GM12878 (cell line): ENCODE measurements around the gene LMF2. TPM values are rescaled to one million over a fixed set of nuclear protein-coding genes. Genes with fewer than 3 reads are reported as not detected.

Experiments
- ATAC-seq: fragments of 200-7000 bp; cut with Tn5 transposase; 3 replicates; pipeline ENCODE4 v1.9.1; 2020; ENCODE audit warnings: mild to moderate bottlenecking, moderate library complexity
- BruUV-seq: library from RNA; stranded (reverse); fragments of 400-500 nt; replicated peaks from 2 replicates; lab custom pipeline; 2021; lab: Mats Ljungman, UMichigan
- CTCF ChIA-PET: fragments of 300-600 bp; sonication (Branson Sonifier 250); formaldehyde crosslinking; extraction: SDS; loops from one replicate; lab custom pipeline; 2021; ENCODE audit warnings: inconsistent platforms; lab: Yijun Ruan, JAX
- POLR2A ChIA-PET: fragments of 350-600 bp; formaldehyde crosslinking; extraction: SDS; loops from one replicate; lab custom pipeline; 2021; ENCODE audit warnings: inconsistent platforms; lab: Charles Lee
- RAD21 ChIA-PET: fragments of 300-600 bp; sonication (Branson Sonifier 250); formaldehyde crosslinking; loops from one replicate; lab custom pipeline; 2023; ENCODE audit warnings: antibody characterized with exemption; ENCODE audit not compliant: unreplicated experiment; lab: Charles Lee
- SMC1A ChIA-PET: fragments of 300-600 bp; sonication (Branson Sonifier 250); formaldehyde crosslinking; loops from one replicate; lab custom pipeline; 2023; ENCODE audit not compliant: unreplicated experiment, uncharacterized antibody; lab: Charles Lee
- DNase-seq: peaks from one replicate; pipeline ENCODE4 v3.0.0-alpha.2; 2011; ENCODE audit warnings: low read depth, low spot score
- FAIRE-seq: peaks from 3 replicates; lab custom pipeline; 2011; peaks lifted over from hg19 to GRCh38; lab: Jason Lieb, UNC
- H2AFZ ChIP-seq: 2 replicates; pipeline ENCODE4 v1.6.0; 2011; ENCODE audit warnings: low read depth, low read length, control low read depth; ENCODE audit not compliant: control insufficient read depth
- H3K27ac ChIP-seq: 2 replicates; pipeline ENCODE4 v1.5.1; 2011; ENCODE audit warnings: control low read depth; ENCODE audit not compliant: control insufficient read depth, insufficient read depth
- H3K27me3 ChIP-seq, 2 experiments: replicated peaks in 1 of 2; 2 replicates each; pipeline versions ENCODE4 v1.6.0 to v1.6.1; 2011; ENCODE audit warnings: low read length in 1 of 2; ENCODE audit not compliant: control insufficient read depth in 2 of 2, insufficient read depth in 2 of 2
- H3K36me3 ChIP-seq, 2 experiments: 2 replicates each; pipeline ENCODE4 v1.5.1; 2011; ENCODE audit warnings: low read length in 1 of 2; ENCODE audit not compliant: control insufficient read depth in 2 of 2, insufficient read depth in 2 of 2
- H3K4me1 ChIP-seq: 2 replicates; pipeline ENCODE4 v1.6.1; 2011; ENCODE audit warnings: mild to moderate bottlenecking, low read length, moderate library complexity, mixed read lengths; ENCODE audit not compliant: control insufficient read depth, insufficient read depth
- H3K4me2 ChIP-seq: 2 replicates; pipeline ENCODE4 v1.6.0; 2011; ENCODE audit warnings: control low read depth; ENCODE audit not compliant: control insufficient read depth, insufficient read depth
- H3K4me3 ChIP-seq: fragments of 200-600 bp; sonication (generic); 2 replicates; pipeline ENCODE4 v1.5.1; 2016
- H3K79me2 ChIP-seq: 2 replicates; pipeline ENCODE4 v1.6.0; 2011; ENCODE audit warnings: low read length; ENCODE audit not compliant: control insufficient read depth, insufficient read depth
- H3K9ac ChIP-seq: 2 replicates; pipeline ENCODE4 v1.8.0; 2011; ENCODE audit warnings: low read length, control low read depth, mixed read lengths; ENCODE audit not compliant: control insufficient read depth, insufficient read depth
- H3K9me3 ChIP-seq: replicated peaks from 3 replicates; pipeline ENCODE4 v1.5.1; 2011; ENCODE audit warnings: mild to moderate bottlenecking, low read length; ENCODE audit not compliant: control insufficient read depth, insufficient read depth
- H4K20me1 ChIP-seq: 2 replicates; pipeline ENCODE4 v1.6.0; 2011; ENCODE audit not compliant: control insufficient read depth, insufficient read depth
- EED ChIP-seq: sonication (generic); IDR thresholded peaks from 2 replicates; pipeline ENCODE4 v1.6.1; 2016; ENCODE audit warnings: antibody characterized with exemption, low read depth
- MEF2A ChIP-seq: IDR thresholded peaks from 2 replicates; pipeline ENCODE4 v1.6.1; 2011; ENCODE audit warnings: low read depth, mild to moderate bottlenecking, low read length, moderate library complexity; ENCODE audit not compliant: insufficient read depth
- MXI1 ChIP-seq: fragments of 150-350 bp; IDR thresholded peaks from 2 replicates; pipeline ENCODE4 v1.6.1; 2011; ENCODE audit warnings: low read depth, mild to moderate bottlenecking, inconsistent platforms, low read length, improper control_type of control experiment
- POLR2A ChIP-seq: IDR thresholded peaks from 2 replicates; pipeline ENCODE4 v1.6.1; 2011; ENCODE audit warnings: low read depth, mild to moderate bottlenecking, low read length
- WGBS: methylation state at CpG from one replicate; pipeline ENCODE4 v1.1.6; 2016; ENCODE audit warnings: low lambda C conversion rate; ENCODE audit not compliant: insufficient replicate concordance, insufficient coverage; ENCODE audit errors: missing lambda C conversion rate; 5-methylcytosine and 5-hydroxymethylcytosine counted together
- in situ Hi-C: fragments of 300-500 bp; cut with MboI; formaldehyde crosslinking; loops from 9 replicates; pipeline ENCODE4 v1.14.3; 2018; ENCODE audit warnings: mixed read lengths
- intact Hi-C: fragments of 100-400 bp; cut with micrococcal nuclease; formaldehyde crosslinking; loops from one replicate; pipeline ENCODE4 v1.14.2; 2022; ENCODE audit not compliant: unreplicated experiment
- polyA plus RNA-seq, 11 experiments: library from polyadenylated mRNA; depleted of rRNA in 4 of 11; unstranded in 6 of 11; stranded (reverse) in 5 of 11; fragments of >200 nt; fragmentation: Nextera tagmentation in 4 of 11; fragmentation: Illumina TruSeq in 1 of 11; extraction: Ambion mirVana in 4 of 11; extraction: Trizol in 1 of 11; gene quantifications; 1 replicate in 1 of 11; 2 replicates in 10 of 11; pipeline versions ENCODE4 v1.2.1 to v1.2.3, GENCODE V29; 2011 to 2016; ENCODE audit warnings: inconsistent platforms in 2 of 11, missing spikeins in 2 of 11, low read depth in 1 of 11
- total RNA-seq, 4 experiments: library from RNA; depleted of rRNA in 3 of 4; stranded (reverse); fragments of >200 nt in 3 of 4; fragmentation: Illumina TruSeq in 1 of 4; extraction: Trizol in 1 of 4; gene quantifications; 2 replicates each; pipeline versions ENCODE4 v1.2.1 to v1.2.3, GENCODE V29; 2013 to 2021
- TF ChIP-seq, protein P1 (sequence below): fragments of 450-650 bp; IDR thresholded peaks from 2 replicates; pipeline ENCODE4 v1.6.1; 2018; ENCODE audit warnings: borderline replicate concordance, mild to moderate bottlenecking; ENCODE audit not compliant: partially characterized antibody

LMF2 gene
- total and polyA plus RNA-seq, 10 of the 15 experiments (the other 5 are each of a cell fraction or from before 2014, with no cell fraction given): 0.08 to 57.5 (median 21.2) TPM

GRCh38 chr22:50483556-50483955, 23.9 kb downstream of the LMF2 start (continued):
- no peak for TF ChIP-seq MXI1
- no peak for TF ChIP-seq POLR2A
- TF ChIP-seq, protein P1, sequence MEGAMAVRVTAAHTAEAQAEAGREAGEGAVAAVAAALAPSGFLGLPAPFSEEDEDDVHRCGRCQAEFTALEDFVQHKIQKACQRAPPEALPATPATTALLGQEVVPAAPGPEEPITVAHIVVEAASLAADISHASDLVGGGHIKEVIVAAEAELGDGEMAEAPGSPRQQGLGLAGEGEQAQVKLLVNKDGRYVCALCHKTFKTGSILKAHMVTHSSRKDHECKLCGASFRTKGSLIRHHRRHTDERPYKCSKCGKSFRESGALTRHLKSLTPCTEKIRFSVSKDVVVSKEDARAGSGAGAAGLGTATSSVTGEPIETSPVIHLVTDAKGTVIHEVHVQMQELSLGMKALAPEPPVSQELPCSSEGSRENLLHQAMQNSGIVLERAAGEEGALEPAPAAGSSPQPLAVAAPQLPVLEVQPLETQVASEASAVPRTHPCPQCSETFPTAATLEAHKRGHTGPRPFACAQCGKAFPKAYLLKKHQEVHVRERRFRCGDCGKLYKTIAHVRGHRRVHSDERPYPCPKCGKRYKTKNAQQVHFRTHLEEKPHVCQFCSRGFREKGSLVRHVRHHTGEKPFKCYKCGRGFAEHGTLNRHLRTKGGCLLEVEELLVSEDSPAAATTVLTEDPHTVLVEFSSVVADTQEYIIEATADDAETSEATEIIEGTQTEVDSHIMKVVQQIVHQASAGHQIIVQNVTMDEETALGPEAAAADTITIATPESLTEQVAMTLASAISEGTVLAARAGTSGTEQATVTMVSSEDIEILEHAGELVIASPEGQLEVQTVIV: no peak

GRCh38 chr22:50483106-50483505, 24.4 kb downstream of the LMF2 start:
- no TSS peak for BruUV-seq
- no peak for TF ChIP-seq EED
- TF ChIP-seq MEF2A: no peak
- no peak for FAIRE-seq
- ATAC-seq: no peak
- Histone ChIP-seq H3K36me3 (no peaks in the 10 kb centered on the region), H3K79me2 (no peaks in the 10 kb centered on the region), H3K27ac (no peak overlapping the region), H4K20me1 (no peaks in the 10 kb centered on the region), H3K4me2 (no peak overlapping the region), H3K9me3 (no peaks in the 10 kb centered on the region), H3K9ac (no peak overlapping the region), H2AFZ (no peak overlapping the region), H3K4me3 (no peak overlapping the region), H3K4me1 (no peaks in the 10 kb centered on the region), H3K27me3 (peaks cover 0 to 3% of the 10 kb centered on the region in 2 experiments; a peak in 2 of 4 replicates)
- intact Hi-C loops: no loop called here
- 42% methylated on average over 10 of the region's 10 CpGs for WGBS
- no peak for DNase-seq
- ChIA-PET RAD21 (no interaction called here), POLR2A (no interaction called here), SMC1A (no interaction called here), CTCF (no interaction called here)
- in situ Hi-C loops: no loop called here
